ENCODE data around the gene EIF4EBP3.

EIF4EBP3 gene
- 0 to 0.36 (median 0.32) reads per million in 4 experiments for total RNA-seq

DNA sequence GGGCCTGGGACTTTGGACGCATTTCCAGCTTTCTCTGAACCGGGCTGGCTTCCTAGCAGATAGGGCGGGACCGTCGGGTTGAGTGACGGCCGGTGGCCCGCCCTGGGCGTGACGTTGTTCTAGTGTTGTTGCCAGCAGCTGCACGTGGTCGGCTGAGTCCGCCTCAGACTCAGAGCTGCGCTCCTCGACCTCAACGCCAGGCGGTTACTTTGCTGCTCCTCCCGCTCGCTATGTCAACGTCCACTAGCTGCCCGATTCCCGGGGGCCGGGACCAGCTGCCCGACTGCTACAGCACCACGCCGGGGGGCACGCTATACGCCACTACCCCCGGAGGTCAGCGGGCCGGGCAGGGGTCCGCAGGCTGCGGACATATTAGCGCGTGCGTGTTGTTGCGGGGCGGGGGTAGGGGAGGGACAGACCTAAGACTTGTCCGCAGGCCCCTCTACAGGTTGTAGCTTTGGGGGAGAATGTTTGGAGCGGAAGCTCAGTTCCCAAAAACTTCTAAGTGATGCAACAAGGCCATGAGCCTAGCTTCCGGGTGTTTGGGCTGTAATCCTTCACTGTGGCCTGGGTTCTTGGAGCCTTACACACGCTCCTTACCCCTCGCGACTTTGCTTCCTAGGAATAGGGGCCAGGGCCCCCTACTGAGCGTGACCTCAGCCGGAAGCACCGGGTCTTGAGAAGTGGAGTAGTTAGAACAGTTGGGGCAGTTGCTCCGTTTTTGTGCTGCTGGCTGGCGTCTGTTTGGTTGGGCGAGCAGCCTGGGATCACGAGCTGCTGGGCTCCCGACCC lies at the start of gene EIF4EBP3:
EIF4EBP3 (plus strand) TSS at position 155 of the 792 bp plus-strand sequence; CDS start at position 231, 76 bp downstream.
- peak; percentile 74 for DNase-seq

DNA sequence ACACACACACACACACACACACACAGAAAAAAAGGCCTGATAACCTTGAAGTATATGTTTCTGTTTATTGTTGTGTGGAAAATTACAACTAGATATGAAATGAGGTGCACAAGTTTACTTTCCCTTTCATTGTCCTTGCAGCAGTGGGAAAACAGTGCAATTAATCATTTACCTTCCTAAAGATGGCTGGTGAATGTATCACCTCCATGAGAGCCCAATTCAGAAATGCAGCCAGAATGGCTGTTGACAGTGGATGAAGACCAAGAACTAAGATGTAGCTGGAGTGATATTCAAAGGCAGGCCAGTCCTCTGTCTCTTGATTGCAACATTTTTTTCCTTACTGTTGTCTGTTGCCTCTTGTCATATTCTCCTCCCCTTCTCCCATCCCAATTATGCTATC lies 49.6 kb upstream of the EIF4EBP3 start:
- DNase-seq, result no peak

DNA sequence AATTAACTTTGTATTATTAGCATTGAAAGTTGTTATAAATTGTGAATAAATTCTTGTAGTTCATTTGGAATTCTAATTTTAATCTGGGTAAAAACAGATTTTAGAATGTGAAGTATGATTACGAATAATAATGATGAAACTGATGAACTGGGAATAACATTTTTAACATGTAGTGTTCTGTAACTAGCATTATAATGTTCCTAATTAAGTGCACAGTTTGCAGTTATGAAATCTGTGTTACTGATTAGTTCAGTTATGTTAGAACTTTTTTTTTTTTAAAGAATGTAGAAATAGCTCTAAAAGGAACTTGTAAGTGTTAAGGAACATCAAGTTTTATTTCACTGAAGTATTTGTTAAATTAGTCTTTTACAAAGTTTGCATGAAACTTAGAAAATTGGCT lies 48.9 kb upstream of the EIF4EBP3 start:
- no peak for DNase-seq

DNA sequence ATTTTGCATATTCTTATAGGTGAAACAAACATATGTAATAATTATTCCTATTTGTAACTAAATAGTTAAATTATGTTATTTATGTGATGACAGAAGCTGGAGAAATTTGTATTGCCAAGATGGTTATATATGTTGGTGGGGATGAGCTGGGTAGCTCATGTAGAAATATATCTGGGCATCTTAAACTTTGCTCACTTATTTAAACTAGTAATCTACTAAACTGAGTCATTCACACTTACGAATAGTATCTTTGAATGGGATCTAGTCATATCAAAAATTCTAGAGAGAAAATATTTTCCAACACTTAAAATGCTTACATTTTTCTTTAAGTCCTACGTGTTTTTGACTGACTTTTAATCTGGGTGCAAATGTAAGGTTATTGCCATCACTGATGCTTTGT lies 44.6 kb upstream of the EIF4EBP3 start:
- DNase-seq, result no peak

DNA sequence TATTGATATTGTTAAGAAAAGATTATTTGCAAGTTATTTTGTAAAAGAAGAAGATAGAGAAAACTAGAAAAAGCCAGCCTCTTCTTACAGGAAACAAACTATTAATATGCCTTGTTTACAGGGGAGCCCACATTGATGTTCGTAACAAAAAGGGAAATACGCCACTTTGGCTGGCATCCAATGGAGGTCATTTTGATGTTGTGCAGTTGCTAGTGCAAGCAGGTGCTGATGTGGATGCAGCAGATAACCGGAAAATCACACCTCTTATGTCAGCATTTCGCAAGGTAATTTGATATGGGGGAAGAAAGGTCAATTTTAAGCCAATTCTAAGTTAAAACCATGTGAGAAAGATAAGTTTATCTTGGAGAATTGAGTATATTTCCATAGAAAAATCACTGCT lies 37.6 kb upstream of the EIF4EBP3 start:
- DNase-seq, result no peak

DNA sequence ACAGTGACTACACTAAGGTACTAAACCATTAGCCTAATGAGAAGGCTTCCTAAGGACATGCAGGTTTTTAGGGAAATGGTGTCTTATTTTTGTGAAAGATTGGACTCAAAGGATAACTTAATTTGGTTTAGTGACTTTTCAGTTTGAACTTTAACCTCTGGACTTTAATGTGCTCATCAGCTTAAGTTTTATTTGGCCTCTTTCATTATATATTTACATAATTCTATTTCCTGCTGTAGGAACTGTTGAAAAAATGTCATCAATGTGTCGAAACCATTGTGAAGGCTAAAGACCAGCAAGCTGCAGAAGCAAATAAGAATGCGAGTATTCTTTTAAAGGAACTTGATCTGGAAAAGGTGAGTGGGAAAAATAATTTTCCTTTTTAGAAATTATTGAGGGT lies 34.3 kb upstream of the EIF4EBP3 start:
- no peak for DNase-seq

DNA sequence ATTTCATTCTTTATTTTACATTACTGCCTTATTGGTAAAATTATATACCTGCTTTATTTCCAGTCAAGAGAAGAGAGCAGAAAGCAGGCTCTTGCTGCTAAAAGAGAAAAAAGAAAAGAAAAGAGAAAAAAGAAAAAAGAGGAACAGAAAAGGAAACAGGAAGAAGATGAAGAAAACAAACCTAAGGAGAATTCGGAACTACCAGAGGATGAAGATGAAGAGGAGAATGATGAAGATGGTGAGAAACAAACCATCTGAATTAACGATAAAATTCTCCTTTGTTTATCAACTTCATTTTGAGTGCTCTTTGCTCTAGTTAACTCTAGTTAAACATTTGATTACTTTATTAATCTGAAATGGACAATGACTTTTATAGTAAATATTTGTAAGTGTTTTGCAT lies 23.5 kb upstream of the EIF4EBP3 start:
- no peak for DNase-seq

DNA sequence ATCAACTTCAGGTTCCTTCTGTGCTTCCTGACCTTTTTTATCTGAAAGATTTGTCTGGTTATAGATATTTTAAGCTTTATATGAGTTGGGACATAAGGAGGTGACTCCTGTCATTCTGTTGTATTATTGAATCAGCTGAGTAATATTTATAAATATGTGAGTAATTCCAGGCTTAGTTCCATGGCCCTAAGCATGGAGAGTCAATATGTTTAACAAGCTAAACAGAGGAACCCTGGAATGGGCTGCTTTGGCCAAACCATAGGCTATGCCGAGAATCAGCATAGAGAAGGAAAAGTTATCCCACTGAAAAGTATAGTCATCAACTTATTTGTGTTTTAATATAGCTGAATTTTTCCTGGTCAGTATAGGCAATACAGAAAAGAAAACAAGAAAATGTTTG lies 7.2 kb upstream of the EIF4EBP3 start:
- no peak for DNase-seq

DNA sequence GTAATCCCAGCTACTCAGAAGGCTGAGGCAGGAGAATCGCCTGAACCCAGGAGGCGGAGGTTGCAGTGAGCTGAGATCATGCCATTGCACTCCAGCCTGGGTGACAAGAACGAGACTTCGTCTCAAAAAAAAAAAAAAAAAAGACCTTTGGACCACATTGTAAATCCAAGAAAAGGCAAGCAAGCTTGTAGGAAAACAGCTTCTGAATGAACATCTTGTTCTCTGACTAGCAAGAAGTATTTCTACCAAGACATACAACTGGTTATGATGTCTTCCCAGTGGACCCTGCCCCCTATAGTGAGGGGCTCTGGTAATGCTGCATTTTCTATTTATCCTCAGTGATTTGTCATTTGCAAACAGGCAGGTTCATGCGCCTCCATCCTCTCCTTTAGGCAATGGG lies 4.5 kb upstream of the EIF4EBP3 start:
- no peak for DNase-seq

DNA sequence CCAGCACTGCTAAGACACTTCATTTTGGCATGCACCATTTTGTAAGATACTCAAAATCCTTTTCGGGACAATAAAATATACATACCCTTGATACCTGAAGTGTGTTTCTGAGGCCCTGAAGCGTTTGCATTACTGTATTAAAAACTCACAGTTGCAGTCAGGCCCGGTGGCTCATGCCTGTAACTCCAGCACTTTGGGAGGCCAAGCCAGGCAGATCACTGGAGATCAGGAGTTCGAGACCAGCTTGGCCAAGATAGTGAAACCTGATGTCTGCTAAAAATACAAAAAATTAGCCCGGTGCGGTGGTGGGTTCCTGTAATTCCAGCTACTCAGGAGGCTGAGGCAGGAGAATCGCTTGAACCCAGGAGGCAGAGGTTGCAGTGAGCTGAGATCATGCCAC lies 2.5 kb upstream of the EIF4EBP3 start:
- DNase-seq, result no peak

DNA sequence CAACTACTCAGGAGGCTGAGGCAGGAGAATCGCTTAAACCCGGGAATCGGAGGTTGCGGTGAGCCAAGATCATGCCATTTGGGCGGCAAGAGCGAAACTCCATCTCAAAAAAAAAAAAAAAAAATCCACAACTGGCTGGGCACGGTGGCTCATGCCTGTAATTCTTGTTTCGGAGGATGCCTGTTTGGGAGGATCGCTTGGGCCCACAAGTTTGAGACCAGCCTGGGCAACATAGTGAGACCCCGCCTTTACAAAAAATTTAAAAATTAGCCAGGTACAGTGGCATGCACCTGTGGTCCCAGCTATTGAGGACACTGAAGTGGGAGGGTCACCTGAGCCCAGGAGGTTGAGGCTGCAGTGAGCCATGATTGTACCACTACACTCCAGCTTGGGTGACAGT lies 1.9 kb upstream of the EIF4EBP3 start:
- no peak for DNase-seq

DNA sequence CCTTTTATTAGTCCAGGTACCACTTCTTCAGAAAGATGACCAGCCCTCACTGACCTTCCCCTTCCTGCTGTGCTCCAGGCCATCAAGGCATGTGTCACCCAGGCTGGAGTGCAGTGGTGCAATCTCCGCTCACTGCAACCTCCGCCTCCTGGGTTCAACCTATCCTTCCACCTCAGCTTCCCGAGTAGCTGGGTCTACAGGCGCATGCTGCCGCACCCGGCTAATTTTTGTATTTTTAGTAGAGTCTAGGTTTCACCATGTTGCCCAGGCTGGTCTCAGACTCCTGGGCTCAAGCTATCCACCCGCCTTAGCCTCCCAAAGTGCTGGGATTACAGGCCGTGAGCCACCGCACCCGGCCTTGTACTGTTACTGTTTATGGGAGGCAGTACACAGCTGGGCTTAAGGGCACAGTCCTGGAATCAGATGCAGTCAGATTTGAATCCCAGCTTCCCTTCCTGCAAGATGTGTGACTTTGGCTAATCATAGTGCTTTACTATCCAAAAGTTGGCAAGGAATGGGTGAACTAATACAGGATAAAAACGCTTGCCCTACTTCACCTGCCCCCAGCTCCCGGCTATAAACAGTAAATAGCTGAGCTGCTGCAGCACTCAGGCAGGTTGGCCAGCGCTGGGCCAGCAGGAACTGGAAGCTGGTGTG lies 483 bp upstream of the EIF4EBP3 start:
- no peak for DNase-seq

DNA sequence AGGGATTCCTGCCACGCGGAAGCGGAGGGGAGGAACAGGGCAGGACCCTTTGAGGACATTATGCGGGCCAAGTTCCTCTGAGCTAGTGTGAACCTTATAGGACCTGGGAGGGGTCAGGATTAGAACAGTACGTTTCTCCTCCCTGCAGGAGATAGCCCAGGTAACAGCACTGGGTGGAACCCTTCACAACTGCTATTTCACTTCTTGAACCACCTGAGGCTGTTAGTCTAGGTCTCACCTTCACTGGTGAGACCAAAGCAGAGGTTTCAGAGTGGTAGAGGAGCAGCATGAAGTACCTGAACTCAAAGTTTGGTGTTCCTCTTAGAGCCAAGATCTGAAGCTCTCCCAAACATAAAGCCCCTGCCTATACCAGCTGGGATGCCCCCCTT lies 832 bp downstream of the EIF4EBP3 start:
- no peak for DNase-seq

DNA sequence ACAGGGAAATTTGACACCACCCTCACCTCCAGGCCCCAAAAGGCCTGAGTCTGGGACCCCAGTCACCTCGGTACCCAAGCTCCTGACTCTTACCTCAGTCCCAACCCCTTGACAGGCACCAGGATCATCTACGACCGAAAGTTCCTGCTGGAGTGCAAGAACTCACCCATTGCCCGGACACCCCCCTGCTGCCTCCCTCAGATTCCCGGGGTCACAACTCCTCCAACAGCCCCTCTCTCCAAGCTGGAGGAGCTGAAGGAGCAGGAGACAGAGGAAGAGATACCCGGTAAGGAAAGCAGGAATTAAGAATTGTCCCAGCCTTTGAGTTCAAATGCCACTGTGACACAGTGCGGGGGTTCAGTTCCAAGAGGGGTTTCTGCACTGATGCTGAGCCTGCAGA lies 1.3 kb downstream of the EIF4EBP3 start:
- DNase-seq, result no peak

DNA sequence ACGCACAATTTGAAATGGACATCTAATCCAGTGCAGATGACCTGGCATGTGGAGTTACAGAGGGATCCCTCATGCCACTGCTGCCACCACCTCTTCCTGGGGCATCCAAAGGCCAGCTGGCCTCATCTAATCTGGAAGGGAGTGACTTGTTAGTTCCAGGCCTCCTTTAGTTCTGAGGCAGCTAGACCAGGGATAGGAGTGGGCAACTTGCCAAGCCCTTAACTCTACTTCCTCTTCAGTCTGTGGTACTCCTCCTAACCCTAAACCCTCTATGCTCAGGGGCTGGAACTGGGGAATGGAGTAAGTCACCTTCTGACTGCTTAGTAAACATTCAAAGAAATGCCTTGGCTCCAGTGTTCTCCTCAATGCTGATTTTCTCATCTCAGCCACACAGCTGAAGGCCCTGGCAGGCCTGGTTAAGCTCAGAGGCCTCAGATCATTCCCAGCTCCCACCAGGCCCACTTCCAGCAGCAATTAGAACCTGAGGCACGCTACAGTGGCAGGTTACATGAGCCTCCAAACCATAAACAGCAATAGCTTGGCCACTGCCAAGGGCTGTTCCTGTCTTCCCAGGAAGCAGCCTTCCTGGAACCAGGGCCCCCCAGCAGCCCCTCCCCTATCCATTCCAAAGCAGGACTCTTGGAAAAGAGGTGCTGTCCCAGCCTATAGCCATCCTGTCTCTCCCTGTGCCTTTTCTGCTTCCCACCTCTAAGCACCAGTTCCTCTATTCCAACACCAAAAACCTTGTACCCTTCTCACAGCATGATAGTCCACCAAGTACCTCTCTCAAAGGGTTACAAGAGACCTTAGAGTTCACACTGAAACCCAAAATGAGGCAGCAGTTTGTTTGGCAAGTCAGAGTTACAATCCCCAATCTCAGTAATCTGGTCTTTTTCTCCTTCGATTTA lies 2.0 kb downstream of the EIF4EBP3 start:
- no peak for DNase-seq

DNA sequence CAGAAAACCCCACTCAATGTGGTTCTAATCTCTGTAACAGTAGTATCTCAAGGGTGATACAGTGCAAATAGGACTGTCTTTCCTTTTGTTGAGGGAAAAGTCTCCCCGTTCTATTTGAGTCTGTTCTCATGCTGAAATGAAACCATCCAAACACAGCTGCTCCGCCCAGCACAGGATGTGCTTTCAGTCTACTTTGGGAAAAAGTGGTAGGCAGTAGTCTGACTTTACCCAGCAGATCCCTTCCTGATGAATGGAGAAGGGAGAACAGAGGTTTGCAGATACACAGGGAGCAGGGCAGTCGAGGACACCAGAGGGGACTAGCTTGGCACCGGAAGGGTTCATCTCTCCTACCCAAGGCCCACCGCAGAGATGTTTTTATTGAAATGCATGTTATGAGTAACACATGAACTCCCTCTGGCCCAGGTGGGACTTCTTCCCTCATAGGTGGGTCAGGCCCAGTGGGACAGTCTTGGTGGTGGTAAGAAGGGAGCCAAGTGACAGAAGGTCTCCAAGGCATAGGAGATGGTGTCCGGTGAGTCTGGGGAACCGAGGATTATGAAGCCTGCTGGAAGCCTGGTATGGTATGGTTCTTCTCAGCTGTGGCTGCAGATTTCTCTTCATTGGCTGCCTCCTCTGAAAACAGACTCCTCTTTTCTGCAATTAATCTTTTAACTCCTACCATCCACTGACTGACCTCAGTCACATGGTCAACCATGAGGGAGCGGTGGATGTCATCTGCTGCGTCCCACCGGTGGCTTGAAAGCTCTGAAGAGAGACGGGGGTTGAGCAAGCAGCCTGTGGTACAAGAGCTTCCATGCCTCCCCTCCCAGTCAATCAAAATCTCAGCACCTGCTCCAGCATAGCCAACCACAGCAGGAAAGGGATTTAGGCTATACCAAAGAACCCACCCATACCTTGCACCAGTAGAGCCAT lies 3.0 kb downstream of the EIF4EBP3 start:
- DNase-seq, result no peak

DNA sequence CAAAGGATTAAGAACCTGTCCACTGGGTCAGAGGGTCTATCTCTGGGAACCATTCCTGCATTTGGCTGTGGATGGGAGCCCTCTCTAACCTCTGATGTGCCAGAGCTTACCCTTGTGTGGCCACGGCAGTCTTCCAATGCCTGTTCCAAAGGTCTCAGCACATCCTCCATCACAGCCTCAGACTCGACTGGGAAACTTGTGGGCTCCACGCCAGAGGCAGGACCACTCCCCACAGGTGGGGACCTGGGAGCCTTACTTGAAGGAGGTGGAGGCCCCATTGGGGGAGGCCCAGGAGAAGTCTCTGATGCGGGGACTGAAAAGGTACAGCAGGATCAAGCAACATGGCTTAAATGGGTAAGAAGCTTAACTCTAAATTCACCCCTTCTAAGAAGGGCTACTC lies 4.4 kb downstream of the EIF4EBP3 start:
- no peak for DNase-seq

DNA sequence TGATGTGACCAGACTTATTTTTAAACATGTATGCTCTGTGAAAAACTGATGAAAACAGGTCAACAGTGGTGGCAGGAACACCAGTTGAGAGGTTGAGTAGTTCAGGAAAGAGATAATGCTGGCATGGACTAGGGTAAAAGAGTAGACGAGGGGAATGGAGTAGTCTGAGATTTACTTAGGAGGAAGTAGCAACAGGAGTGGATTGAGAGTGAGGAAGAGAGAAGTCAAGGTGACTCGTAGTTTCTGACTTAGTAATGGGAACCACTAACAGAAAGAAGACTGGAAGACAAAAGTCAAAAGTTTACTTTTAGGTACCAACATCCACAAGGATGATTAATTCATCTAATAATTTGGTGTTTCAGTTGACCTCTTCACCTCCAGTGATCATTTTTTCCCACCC lies 6.2 kb downstream of the EIF4EBP3 start:
- no peak for DNase-seq

DNA sequence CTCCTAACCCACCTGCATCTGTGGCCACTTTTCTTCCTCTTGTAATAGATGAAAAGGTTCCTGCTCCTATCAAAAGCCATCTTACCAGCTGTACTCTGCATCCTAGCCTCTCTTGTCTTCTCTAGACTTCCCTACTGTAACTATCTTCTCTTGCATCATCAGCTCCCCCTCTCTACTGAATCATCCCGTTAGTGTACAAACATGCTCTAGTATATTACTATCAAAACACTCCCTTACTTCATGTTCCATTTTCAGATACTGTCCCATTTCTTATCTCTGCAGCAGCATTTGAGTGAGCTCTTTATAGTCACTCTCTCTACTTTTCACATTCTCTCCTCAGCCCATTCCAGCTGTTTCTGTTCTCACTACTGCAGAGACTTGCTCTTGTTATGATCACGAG lies 7.0 kb downstream of the EIF4EBP3 start:
- DNase-seq, result no peak

DNA sequence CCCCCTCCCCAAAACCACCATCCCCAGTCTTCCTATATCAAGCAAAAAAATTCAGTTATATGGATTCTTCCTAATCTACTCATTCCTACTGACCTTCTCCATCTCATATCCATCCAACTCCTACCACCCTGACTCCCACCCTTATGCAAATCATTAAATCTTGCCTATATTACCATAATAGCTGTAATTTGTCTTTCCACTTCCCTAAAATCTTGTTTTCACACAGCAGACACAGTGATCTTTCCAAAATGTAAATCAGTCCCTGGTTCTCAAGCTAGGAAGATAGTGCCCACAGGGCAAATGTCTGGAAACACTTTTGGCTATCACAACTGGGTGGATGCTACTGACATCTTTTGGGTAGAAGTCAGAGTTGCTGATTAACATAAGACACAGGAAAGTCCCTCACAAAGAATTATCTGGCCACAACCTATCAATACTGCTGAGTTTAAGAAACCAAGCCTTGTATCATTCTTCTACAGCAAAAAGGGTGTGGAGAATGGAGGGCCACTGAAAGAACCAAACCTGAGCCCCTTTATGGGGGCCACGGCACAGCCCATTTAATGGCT lies 8.4 kb downstream of the EIF4EBP3 start:
- no peak for DNase-seq

DNA sequence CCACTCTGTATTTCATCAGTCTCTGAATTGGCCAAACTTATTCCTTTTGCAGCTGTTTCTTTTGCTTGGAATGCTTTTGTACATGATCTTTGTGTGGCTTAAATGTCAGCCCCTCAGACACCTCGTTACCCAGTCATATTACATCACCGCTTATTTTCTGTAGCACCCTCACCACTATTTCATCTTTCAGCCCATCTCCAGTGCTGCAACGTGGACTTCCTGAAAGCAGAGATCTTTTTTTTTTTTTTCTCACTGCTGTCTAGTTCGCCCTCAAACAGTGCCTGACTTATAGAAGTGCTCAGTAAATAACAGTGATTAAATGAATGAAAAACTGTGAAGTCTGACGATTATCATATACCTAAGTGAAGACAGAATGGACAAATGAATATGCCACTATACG lies 9.0 kb downstream of the EIF4EBP3 start:
- DNase-seq, result no peak
